ENCODE measurements around the gene C1orf116.

- TF ChIP-seq CTCF (IDR thresholded peaks at IDR 0.05) = no peak
- TF ChIP-seq EP300 (IDR thresholded peaks at IDR 0.05) = no peak
- no peak for TF ChIP-seq POLR2A (IDR thresholded peaks at IDR 0.05)
These were observed 21.9 kb upstream of the C1orf116 start for GRCh38 chr1:207054491-207054890.

All from stomach (tissue), 4 donors.